HG03565 (cell line): Measurements from ENCODE around the gene SLC26A2.
"Not testable (repeated sequence)": the region's sequence is repeated elsewhere in the genome, so short reads cannot be mapped to it uniquely, and the experiment has no call there.

Experiments used
- ATAC-seq: cut with Tn5 transposase; IDR thresholded peaks from one replicate; pipeline ENCODE4 v1.9.1; 2021; ENCODE audit warnings: mild to moderate bottlenecking, moderate library complexity; ENCODE audit not compliant: unreplicated experiment

SLC26A2 gene

GRCh38 chr5:149936700-149937091 lies 23.9 kb upstream of the SLC26A2 start:
- no peak for ATAC-seq

- no peak for ATAC-seq
These were observed 22.9 kb upstream of the SLC26A2 start for GRCh38 chr5:149937610-149938009.

GRCh38 chr5:149938279-149938678 lies 22.3 kb upstream of the SLC26A2 start:
- ATAC-seq, result no peak

DNA sequence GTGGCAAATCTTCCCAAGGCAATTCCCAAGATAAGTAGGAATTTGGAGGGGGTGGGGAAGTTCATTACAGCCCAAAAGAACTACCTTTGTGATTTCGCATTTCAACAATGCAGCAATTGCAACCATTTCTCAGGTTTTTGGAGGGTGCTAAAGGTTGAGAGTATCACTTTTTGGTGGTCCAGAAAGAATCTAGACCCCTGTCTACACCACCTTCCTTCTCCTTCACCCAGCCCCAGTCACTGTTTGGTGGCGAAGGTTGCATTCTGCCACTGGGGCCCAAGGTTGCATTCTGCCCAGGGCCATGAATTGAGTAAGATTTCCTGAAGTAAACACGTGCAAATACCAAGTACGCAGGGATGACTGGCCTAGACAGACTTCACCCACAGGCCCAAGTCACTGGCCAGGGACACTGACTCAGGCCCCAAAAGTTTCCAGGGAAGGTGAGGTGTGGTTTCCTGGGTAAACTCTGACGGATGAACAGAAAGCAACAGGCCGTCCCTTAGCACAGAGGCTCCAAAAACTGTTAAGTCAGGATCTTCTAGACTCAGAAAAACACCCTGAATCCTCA lies 21.7 kb upstream of the SLC26A2 start:
- no peak for ATAC-seq

DNA sequence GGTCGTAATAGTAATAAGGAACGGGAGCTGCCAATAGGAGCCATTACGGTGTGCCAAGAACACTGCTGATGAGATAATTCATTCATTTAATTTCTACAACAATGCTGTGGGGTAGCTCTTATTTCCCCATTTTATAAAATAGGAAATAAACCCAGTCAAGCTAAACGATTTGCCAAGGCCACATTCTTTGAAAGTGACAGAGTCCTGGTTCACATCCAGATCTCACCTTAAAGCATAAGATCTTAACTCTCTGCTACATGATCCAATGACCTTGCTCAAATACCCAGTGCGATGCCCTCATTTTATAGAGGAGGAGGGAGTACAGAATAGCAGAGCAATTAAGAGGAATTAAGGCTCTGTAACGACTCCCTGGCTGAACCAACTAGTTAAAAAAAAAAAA lies 21.0 kb upstream of the SLC26A2 start:
- ATAC-seq, result no peak

DNA sequence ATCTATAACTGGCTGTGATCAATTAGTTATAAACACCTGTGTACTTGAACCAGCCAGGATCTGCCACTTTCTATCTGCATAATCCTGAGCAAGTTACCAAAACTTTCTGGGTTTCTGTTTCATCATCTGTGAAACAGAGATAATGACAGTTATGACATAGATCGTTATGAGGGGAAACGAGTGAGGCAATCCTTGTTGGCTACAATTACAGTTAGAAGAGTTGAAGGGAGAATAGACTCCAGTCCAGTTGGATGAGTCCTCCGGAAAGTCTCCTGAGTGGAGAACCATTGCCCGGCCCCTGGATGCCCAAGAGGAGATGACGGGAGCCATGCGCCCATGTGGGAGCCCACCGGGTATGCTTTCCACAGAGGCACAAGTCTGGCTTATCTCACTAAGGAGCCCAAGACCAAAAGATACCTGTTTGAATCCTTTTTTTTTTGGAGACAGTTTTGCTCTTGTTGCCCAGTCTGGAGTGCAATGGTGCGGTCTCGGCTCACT lies 20.4 kb upstream of the SLC26A2 start:
- peak; percentile 65 for ATAC-seq

DNA sequence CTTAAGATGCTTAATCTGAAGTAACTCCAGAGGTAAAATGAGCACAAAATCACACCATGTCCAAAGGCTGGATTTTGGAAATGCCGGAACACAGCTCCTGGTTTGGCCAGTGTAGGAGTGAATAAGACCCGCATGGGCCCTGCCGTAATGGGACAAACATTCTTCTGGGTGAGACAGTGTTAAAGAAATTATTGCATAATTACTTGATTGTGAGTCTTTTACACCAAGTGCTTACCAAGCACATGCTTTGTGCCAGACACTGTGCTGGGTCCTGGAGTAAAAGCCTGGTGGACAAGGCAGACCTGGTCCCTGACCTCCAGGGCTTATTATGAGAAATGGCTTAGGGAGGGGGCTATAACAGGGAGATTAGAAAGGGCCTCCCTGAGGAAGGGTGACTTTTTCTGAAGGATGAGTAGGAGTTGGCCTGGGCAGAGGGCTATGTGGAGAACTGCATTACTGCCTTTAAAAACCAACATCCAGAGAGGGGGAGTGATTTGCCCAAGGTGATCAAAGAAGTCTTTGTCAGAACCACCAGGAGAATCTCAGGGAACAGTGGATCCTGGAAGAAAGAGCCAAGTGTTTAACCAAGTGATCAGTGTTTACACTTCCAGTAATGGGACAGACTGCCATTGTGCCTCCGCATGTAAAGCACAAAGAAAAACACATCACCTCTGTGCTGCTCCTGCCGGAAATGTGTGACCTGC lies 19.5 kb upstream of the SLC26A2 start:
- ATAC-seq, result no peak

- ATAC-seq, result no peak
These were observed 18.8 kb upstream of the SLC26A2 start for GRCh38 chr5:149941795-149942194.

- ATAC-seq, result no peak
These were observed 18.4 kb upstream of the SLC26A2 start for GRCh38 chr5:149942199-149942598.

DNA sequence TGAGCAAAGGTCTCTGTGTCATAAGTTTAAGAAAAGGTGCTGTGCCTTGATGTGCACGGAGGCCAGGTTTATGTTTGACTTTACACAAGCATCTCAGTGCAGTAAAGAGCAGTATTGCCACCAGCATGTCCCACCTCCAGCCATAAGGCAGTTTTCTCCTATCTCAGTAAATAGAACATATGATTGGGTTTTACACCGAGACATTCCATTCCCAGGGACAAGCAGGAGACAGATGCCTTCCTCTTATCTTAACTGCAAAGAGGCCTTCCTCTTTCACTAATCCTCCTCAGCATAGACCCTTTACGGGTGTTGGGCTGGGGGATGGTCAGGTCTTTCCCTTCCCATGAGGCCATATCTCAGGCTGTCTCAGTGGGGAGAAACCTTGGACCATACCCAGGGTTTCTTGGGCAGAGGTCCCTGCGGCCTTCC lies 17.8 kb upstream of the SLC26A2 start:
- not testable (repeated sequence) for ATAC-seq

- ATAC-seq, result not testable (repeated sequence)
These were observed 17.2 kb upstream of the SLC26A2 start for GRCh38 chr5:149943177-149943949.

- ATAC-seq, result no peak
These were observed 15.9 kb upstream of the SLC26A2 start, which contains the start of gene PDE6A for GRCh38 chr5:149944666-149945065. Gene PDE6A, minus strand, starts transcription at chr5:149944793. Its CDS starts 120 bp downstream, at chr5:149944673.

- no peak for ATAC-seq
These were observed 14.4 kb upstream of the SLC26A2 start for GRCh38 chr5:149946118-149946517.

DNA sequence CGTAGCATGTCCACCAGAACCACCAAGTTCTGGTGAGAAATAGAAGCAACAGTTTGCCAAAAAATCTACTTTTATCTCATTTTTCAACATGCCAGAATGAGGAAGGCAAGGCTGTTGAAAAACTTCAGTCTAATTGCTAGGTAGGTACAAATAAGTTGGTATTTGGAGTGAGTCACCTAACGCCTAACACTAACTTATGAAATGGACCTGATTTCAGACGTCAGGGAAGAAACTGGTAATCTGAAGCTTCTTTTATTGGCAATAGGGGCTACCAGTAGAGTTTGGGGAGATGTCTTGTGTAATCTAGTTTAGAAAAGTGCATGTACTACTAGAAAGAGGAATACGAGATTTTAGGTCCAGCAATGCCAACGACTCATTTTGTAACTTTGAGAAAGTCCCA lies 11.6 kb upstream of the SLC26A2 start:
- ATAC-seq, result no peak

DNA sequence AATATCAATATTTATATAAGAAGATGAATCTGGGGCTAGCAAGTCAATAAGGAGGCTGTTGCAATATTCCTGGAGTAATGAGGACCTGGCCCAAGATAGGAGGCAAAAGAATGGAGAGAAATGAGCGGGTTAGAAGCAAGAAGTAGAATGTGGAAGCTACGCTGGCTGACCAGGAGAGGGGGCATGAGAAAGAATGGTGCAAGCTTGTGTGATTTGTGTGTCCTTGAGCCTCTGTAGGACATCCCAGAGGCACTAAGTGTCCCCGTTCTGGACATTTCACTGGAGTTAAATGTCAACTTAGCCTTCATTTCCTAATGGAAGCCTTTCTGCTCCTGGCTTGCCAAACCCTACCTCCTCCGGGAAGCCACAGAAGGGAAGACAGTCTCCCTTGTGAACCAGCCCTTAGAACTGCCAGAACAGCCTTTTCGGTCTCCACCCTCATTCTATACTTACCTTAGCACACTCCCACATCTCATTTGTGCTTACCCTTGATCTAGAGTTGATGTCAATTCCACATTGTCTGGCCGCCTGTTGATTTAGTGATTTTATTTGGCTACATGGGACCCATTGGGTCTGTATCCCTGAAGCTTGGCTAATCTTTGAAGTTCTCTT lies 9.3 kb upstream of the SLC26A2 start:
- no peak for ATAC-seq

DNA sequence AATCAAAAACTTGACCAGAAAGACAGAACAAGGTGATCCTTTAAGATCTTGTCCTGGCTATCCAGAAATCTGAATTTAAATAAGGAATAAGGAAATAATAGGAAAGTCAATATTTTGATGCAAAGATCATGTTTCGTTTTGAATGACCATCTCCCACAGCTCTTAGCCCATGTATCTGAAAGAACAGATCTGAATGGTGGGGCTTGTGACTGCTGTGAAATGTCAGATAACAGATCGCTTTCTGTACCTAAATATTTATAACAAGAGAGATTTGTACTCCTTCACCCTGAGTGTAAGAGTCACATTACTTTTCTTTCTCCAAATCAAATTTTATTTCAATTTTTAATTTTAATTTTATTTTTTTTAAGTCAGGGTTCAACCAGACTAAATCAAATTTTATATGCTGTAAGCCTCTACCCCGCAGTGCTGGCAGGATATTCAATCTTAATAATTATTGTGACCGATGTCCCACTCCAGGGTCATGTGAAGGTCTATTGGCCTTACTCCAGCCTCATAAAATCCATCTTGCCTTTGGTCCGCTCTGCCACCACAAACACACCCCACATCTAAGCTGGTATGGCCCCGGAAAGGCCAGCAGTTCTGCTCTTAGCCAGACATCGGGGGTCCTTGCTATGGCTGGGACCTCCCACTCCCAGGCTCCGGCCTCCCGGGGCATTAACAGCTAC lies 7.0 kb upstream of the SLC26A2 start:
- ATAC-seq, result no peak

- ATAC-seq, result no peak
These were observed 5.8 kb upstream of the SLC26A2 start for GRCh38 chr5:149954798-149955197.

DNA sequence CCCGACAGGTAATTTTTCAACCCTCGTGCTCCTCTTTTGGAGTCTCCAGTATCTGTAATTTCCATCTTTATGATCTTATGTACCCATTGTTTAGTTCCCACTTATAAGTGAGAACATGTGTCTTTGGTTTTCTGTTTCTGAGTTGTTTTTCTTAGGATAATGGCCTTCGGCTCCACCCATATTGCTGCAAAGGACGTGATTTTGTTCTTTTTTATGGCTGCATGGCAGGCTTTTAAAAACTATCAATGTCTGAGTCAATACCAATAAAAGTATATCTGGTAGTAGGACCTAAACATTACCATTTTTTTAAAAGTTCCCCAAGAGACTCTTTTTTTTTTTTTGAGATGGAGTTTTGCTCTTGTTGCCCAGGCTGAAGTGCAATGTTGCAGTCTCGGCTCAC lies 3.9 kb upstream of the SLC26A2 start:
- ATAC-seq, result no peak

DNA sequence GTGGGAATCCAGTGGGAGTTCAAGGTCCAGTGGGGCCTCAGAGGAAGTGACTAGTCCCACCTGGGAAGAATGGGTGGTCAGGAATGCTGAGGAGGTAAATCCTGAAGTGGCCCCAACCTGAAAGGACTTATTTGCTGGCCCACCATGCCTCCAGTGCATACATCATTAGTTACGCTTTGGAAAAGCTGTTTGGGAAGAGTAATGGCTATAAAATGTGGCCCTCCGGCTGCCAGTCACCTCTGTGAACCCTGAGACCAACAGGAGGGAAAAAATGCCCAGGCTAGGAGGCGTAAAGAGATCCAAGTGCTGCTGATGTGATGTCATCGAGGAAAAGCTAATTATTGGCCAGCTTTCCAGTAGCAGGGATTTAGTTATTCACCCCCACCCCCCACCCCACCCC lies 2.7 kb upstream of the SLC26A2 start:
- no peak for ATAC-seq

DNA sequence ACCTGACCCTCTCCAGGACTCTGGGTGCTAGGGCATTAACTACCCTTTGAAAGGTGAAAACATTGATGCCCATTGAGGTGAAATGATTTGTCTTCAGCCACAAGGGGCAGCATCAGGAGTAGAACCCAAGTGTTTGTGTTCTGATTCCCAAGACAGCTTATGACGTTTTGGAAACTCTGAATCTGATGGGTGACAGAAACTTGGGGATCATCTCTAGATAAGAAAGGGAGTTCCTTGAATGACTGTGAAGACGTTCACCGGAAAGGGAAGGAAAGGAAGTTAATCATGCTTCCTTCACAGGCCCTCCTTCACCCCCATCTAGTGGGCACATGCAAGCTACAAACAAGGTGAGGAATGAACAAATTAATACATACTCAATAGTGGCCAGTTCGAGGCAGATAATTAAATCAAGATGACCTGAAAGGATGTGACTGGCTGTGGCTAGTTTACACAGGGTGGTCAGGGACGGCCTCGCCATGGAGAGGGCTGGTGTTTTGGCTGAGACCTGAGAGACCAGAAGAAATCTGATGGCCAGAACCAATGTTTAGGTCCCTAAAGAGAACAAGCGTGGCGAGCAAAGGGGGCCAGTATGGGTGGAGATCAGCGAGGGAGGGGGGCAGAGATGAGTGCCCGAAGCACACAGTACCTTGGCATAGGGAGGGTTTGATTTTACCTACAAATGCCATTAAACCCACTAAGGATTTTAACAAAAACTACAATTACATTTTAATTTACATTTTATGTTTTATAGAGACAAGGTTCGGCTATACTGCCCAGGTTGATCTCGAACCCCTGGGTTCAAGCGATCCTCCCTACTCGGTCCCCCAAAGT lies 937 bp upstream of the SLC26A2 start:
- no peak for ATAC-seq
